HepG2 (cell line): Measurements from ENCODE around the gene MPI. TPM values are rescaled to one million over a fixed set of nuclear protein-coding genes. Genes with fewer than 3 reads are reported as not detected.
A peak's percentile ranks its signal among the peaks of the same experiment; 100 is the strongest.

Experiments used
- ATAC-seq: fragments of 200-7000 bp; cut with Tn5 transposase; 3 replicates; pipeline ENCODE4 v1.9.1; 2020; ENCODE audit warnings: mild to moderate bottlenecking, moderate library complexity
- BruUV-seq: library from RNA; stranded (reverse); fragments of 400-500 nt; replicated peaks from 2 replicates; lab custom pipeline; 2021; lab: Mats Ljungman, UMichigan
- CTCF ChIA-PET: fragments of 300-600 bp; formaldehyde crosslinking; extraction: SDS; loops from one replicate; lab custom pipeline; 2021; ENCODE audit warnings: low total read pairs, inconsistent platforms, low intra/inter-chr PET ratio; lab: Yijun Ruan, JAX
- POLR2A ChIA-PET: fragments of 350-600 bp; sonication (Branson Sonifier 250); formaldehyde crosslinking; loops from one replicate; lab custom pipeline; 2020; ENCODE audit warnings: antibody characterized with exemption, inconsistent platforms; lab: Yijun Ruan, JAX
- DNase-seq: peaks from one replicate; pipeline ENCODE4 v3.0.0-alpha.2; 2015; ENCODE audit warnings: low spot score
- FAIRE-seq: peaks from 3 replicates; lab custom pipeline; 2011; peaks lifted over from hg19 to GRCh38; lab: Jason Lieb, UNC
- H2AFZ ChIP-seq: one replicate; pipeline ENCODE4 v1.6.1; 2011; ENCODE audit warnings: low read length, inconsistent platforms
- H3K27ac ChIP-seq: fragments of 300-600 bp; 3 replicates; pipeline ENCODE4 v1.8.0; 2011; ENCODE audit warnings: mixed run types, mild to moderate bottlenecking, mixed read lengths, low read length, inconsistent platforms; ENCODE audit not compliant: insufficient read depth; ENCODE audit errors: extremely low read length
- H3K27me3 ChIP-seq, 2 experiments: fragments of 200-600 bp in 1 of 2; 2 replicates in 1 of 2; 3 replicates in 1 of 2; pipeline versions ENCODE4 v1.6.0 to v1.8.0; 2011; ENCODE audit warnings: low read length in 2 of 2, mild to moderate bottlenecking in 2 of 2, moderate library complexity in 2 of 2, inconsistent platforms in 1 of 2; ENCODE audit not compliant: insufficient read depth in 2 of 2, control insufficient read depth in 1 of 2
- H3K36me3 ChIP-seq, 2 experiments: fragments of 200-600 bp in 1 of 2; replicated peaks in 1 of 2; 2 replicates in 1 of 2; 3 replicates in 1 of 2; pipeline versions ENCODE4 v1.5.1 to v1.8.0; 2011; ENCODE audit warnings: low read length in 2 of 2, inconsistent platforms in 1 of 2; ENCODE audit not compliant: insufficient read depth in 2 of 2, control insufficient read depth in 1 of 2
- H3K4me1 ChIP-seq: 2 replicates; pipeline ENCODE4 v1.5.1; 2012; ENCODE audit warnings: low read length, inconsistent platforms; ENCODE audit not compliant: insufficient read depth
- H3K4me2 ChIP-seq: 2 replicates; pipeline ENCODE4 v1.6.0; 2011; ENCODE audit warnings: low read depth, low read length, inconsistent platforms
- H3K4me3 ChIP-seq, 3 experiments: fragments of 200-600 bp in 1 of 3; sonication (generic), shearing (Covaris generic) in 1 of 3; replicated peaks in 1 of 3; 2 replicates each; pipeline ENCODE4 v1.5.1; 2011 to 2016; ENCODE audit warnings: low read length in 3 of 3, inconsistent platforms in 2 of 3, low read depth in 2 of 3, mild to moderate bottlenecking in 2 of 3, control low read depth in 1 of 3, mixed read lengths in 1 of 3; ENCODE audit not compliant: insufficient read depth in 1 of 3
- H3K79me2 ChIP-seq: one replicate; pipeline ENCODE4 v1.6.1; 2011; ENCODE audit warnings: low read length, inconsistent platforms; ENCODE audit not compliant: insufficient read depth
- H3K9ac ChIP-seq: 2 replicates; pipeline ENCODE4 v1.6.0; 2011; ENCODE audit warnings: mild to moderate bottlenecking, low read depth, low read length, inconsistent platforms; ENCODE audit not compliant: insufficient read depth
- H3K9me3 ChIP-seq: 2 replicates; pipeline ENCODE4 v1.5.1; 2012; ENCODE audit warnings: mild to moderate bottlenecking, low read length
- H4K20me1 ChIP-seq: 2 replicates; pipeline ENCODE4 v1.6.0; 2011; ENCODE audit warnings: inconsistent platforms, mild to moderate bottlenecking, low read length, moderate library complexity; ENCODE audit not compliant: insufficient read depth
- BRF2 ChIP-seq: sonication (generic); formaldehyde crosslinking; IDR thresholded peaks from 2 replicates; pipeline ENCODE4 v1.8.1; 2022; ENCODE audit warnings: mild to moderate bottlenecking, missing genetic modification reagents
- GMEB1 ChIP-seq: sonication (generic); formaldehyde crosslinking; IDR thresholded peaks from 2 replicates; pipeline ENCODE4 v1.5.1; 2020; ENCODE audit warnings: missing genetic modification reagents, mild to moderate bottlenecking, borderline replicate concordance
- MAFG ChIP-seq: sonication (generic); formaldehyde crosslinking; IDR thresholded peaks from 2 replicates; pipeline ENCODE4 v1.5.1; 2020; ENCODE audit warnings: mild to moderate bottlenecking, missing genetic modification reagents
- NFKBIZ ChIP-seq: IDR thresholded peaks from 2 replicates; pipeline ENCODE4 v1.6.1; 2018; ENCODE audit warnings: missing genetic modification reagents, missing compliant biosample characterization
- NONO ChIP-seq, 2 experiments: fragments of 450-650 bp in 1 of 2; sonication (generic) in 1 of 2; formaldehyde crosslinking in 1 of 2; IDR thresholded peaks in 1 of 2; conservative IDR thresholded peaks in 1 of 2; 2 replicates each; pipeline versions ENCODE4 v1.6.1 to v1.8.0; 2017 to 2022; ENCODE audit warnings: mild to moderate bottlenecking in 1 of 2, missing genetic modification reagents in 1 of 2, moderate library complexity in 1 of 2
- PLSCR1 ChIP-seq: sonication (generic); formaldehyde crosslinking; IDR thresholded peaks from 2 replicates; pipeline ENCODE4 v1.5.0; 2020; ENCODE audit warnings: missing genetic modification reagents, mild to moderate bottlenecking, borderline replicate concordance
- PRDM15 ChIP-seq: sonication (generic); formaldehyde crosslinking; IDR thresholded peaks from 2 replicates; pipeline ENCODE4 v1.4.0; 2020; ENCODE audit warnings: missing genetic modification reagents
- RAD21 ChIP-seq: fragments of 450-650 bp; formaldehyde crosslinking; IDR thresholded peaks from 2 replicates; pipeline ENCODE4 v1.5.0; 2020; ENCODE audit warnings: mild to moderate bottlenecking
- ZFAT ChIP-seq: sonication (generic); formaldehyde crosslinking; conservative IDR thresholded peaks from 2 replicates; pipeline ENCODE4 v1.8.1; 2023; ENCODE audit warnings: missing genetic modification reagents, inconsistent platforms
- ZNF256 ChIP-seq: sonication (generic); formaldehyde crosslinking; conservative IDR thresholded peaks from 2 replicates; pipeline ENCODE4 v1.4.0; 2020; ENCODE audit warnings: missing genetic modification reagents
- ZNF274 ChIP-seq: sonication (generic); formaldehyde crosslinking; IDR thresholded peaks from 2 replicates; pipeline ENCODE4 v1.5.1; 2020; ENCODE audit warnings: mild to moderate bottlenecking, missing genetic modification reagents
- ZNF430 ChIP-seq: sonication (generic); formaldehyde crosslinking; IDR thresholded peaks from 2 replicates; pipeline ENCODE4 v1.9.0; 2021; ENCODE audit warnings: mild to moderate bottlenecking, missing genetic modification reagents
- ZNF501 ChIP-seq: sonication (generic); formaldehyde crosslinking; IDR thresholded peaks from 2 replicates; pipeline ENCODE4 v1.5.1; 2020; ENCODE audit warnings: mild to moderate bottlenecking, moderate library complexity, missing genetic modification reagents
- ZNF674 ChIP-seq: sonication (generic); formaldehyde crosslinking; IDR thresholded peaks from 2 replicates; pipeline ENCODE4 v1.5.0; 2020; ENCODE audit warnings: low read depth, mild to moderate bottlenecking, missing genetic modification reagents
- ZNF704 ChIP-seq: sonication (generic); formaldehyde crosslinking; IDR thresholded peaks from 2 replicates; pipeline ENCODE4 v1.8.1; 2023; ENCODE audit warnings: mild to moderate bottlenecking, inconsistent platforms, moderate library complexity, missing genetic modification reagents, borderline replicate concordance
- WGBS: methylation state at CpG from one replicate; pipeline ENCODE4 v1.1.6; 2017; ENCODE audit warnings: low lambda C conversion rate; 5-methylcytosine and 5-hydroxymethylcytosine counted together
- in situ Hi-C: cut with HindIII; loops from 2 replicates; pipeline ENCODE4 v1.10.0; 2017; ENCODE audit warnings: low pct_unique_long_range_greater_than_20kb; ENCODE audit not compliant: extremely low pct_ligation_motif_present
- intact Hi-C: fragments of 100-400 bp; cut with micrococcal nuclease; formaldehyde crosslinking; loops from one replicate; pipeline ENCODE4 v1.10.0; 2022; ENCODE audit not compliant: unreplicated experiment
- polyA plus RNA-seq, 8 experiments: library from polyadenylated mRNA; depleted of rRNA in 3 of 8; stranded (reverse) in 7 of 8; unstranded in 1 of 8; fragments of >200 nt; fragmentation: Illumina TruSeq in 4 of 8; extraction: Trizol in 4 of 8; gene quantifications; 2 replicates each; pipeline versions ENCODE4 v1.2.1 to v1.2.3, GENCODE V29; 2011 to 2016; ENCODE audit warnings: low read depth in 4 of 8, missing spikeins in 1 of 8, mixed read lengths in 1 of 8; ENCODE audit not compliant: insufficient read depth in 1 of 8
- total RNA-seq, 5 experiments: library from RNA; depleted of rRNA; stranded (reverse); fragments of >200 nt; fragmentation: Illumina TruSeq; extraction: Trizol; gene quantifications; 2 replicates each; pipeline ENCODE4 v1.2.3, GENCODE V29; 2016; ENCODE audit warnings: low read depth in 1 of 5

The MPI gene
- total and polyA plus RNA-seq, 2 of the 13 experiments (the other 11 are each of a cell fraction or from before 2014, with no cell fraction given), result 36.9 to 63.5 TPM

GRCh38 chr15:74843445-74843828 lies 46.4 kb upstream of the MPI start:
- BruUV-seq, result TSS peak; percentile 74
- ChIA-PET CTCF (interaction anchor here (1.8 kb wide), 1 partner anchor 72 kb away, joined by 6 read pairs; no protein-coding TSS in a partner anchor), POLR2A (interaction anchor here (0.9 kb wide), 1 partner anchor 30 kb away, joined by 3 read pairs; the partner anchor contains the start of gene SCAMP2)
- Histone ChIP-seq H4K20me1 (no peaks in the 10 kb centered on the region), H3K4me1 (peaks cover 22% of the 10 kb centered on the region), H2AFZ (no peak overlapping the region), H3K27ac (peak overlapping the region; percentile 57), H3K4me3 (peak overlapping the region in 2 of 3 experiments; percentile 6 to 84; a peak in 2 of 6 replicates), H3K4me2 (peak overlapping the region; percentile 89), H3K27me3 (no peaks in the 10 kb centered on the region), H3K36me3 (peaks cover 8 to 24% of the 10 kb centered on the region in 2 experiments; a peak in 4 of 5 replicates), H3K79me2 (no peaks in the 10 kb centered on the region), H3K9ac (peak overlapping the region; percentile 69), H3K9me3 (no peaks in the 10 kb centered on the region)
- FAIRE-seq, result no peak
- no peak for ATAC-seq
- intact Hi-C loops (loop anchor here (2.0 kb wide), 1 partner anchor 13 kb away; no protein-coding TSS in a partner anchor), in situ Hi-C loops (no loop called here)
- no peak for DNase-seq
- WGBS, result 79% methylated on average over 11 of the region's 18 CpGs
- TF ChIP-seq PLSCR1 (CRISPR knock-in tag) (no peak), ZNF430 (CRISPR knock-in tag) (peak; percentile 2; the same call in 1 of the 2 replicates), ZFAT (CRISPR knock-in tag) (0 out of 2 replicates have a peak, but pooled peaks have one; percentile 70), NFKBIZ (CRISPR knock-in tag) (0 out of 2 replicates have a peak, but pooled peaks have one; percentile 1), ZNF256 (CRISPR knock-in tag) (no peak), ZNF704 (CRISPR knock-in tag) (no peak), NONO (IDR thresholded peaks at IDR 0.05) (no peak), NONO (CRISPR knock-in tag; conservative IDR thresholded peaks at IDR 0.05) (no peak), GMEB1 (CRISPR knock-in tag) (no peak), ZNF501 (CRISPR knock-in tag) (peak; percentile 11; the same call in 1 of the 2 replicates), PRDM15 (0 out of 2 replicates have a peak, but pooled peaks have one; percentile 18), ZNF674 (no peak), MAFG (CRISPR knock-in tag) (no peak), BRF2 (CRISPR knock-in tag) (0 out of 2 replicates have a peak, but pooled peaks have one; percentile 6), ZNF274 (CRISPR knock-in tag) (0 out of 2 replicates have a peak, but pooled peaks have one; percentile 4), RAD21 (CRISPR knock-in tag) (0 out of 2 replicates have a peak, but pooled peaks have one; percentile 24)
